Endothelial cell of umbilical vein (primary cell): ENCODE measurements around the gene C17orf78. TPM values are rescaled to one million over a fixed set of nuclear protein-coding genes. Genes with fewer than 3 reads are reported as not detected.

Source experiments
- BruUV-seq: library from RNA; stranded (reverse); fragments of 400-500 nt; replicated peaks from 2 replicates; lab custom pipeline; 2021; lab: Mats Ljungman, UMichigan
- CTCF ChIA-PET: fragments of 300-600, 350-600 bp; sonication (Branson Sonifier 250); formaldehyde crosslinking; loops from one replicate; lab custom pipeline; 2021; ENCODE audit warnings: antibody characterized with exemption, inconsistent platforms; lab: Charles Lee
- POLR2A ChIA-PET: fragments of 300-600, 350-600 bp; sonication (Branson Sonifier 250); formaldehyde crosslinking; loops from one replicate; lab custom pipeline; 2021; ENCODE audit warnings: antibody characterized with exemption, inconsistent platforms; lab: Charles Lee
- DNase-seq: peaks from one replicate; pipeline ENCODE4 v3.0.0-alpha.2; 2011; ENCODE audit warnings: low read depth, low spot score
- FAIRE-seq: peaks from 2 replicates; lab custom pipeline; 2011; peaks lifted over from hg19 to GRCh38; lab: Jason Lieb, UNC
- H2AFZ ChIP-seq: 2 replicates; pipeline ENCODE4 v1.6.0; 2012; ENCODE audit warnings: low read depth, low read length, control low read depth, inconsistent platforms
- H3K27ac ChIP-seq: 2 replicates; pipeline ENCODE4 v1.5.1; 2011; ENCODE audit warnings: low read depth, mild to moderate bottlenecking, control low read depth, low read length, moderate library complexity; ENCODE audit not compliant: insufficient read depth
- H3K27me3 ChIP-seq, 2 experiments: 2 replicates each; pipeline versions ENCODE4 v1.6.0 to v1.6.1; 2011; ENCODE audit warnings: low read length in 2 of 2, mixed read lengths in 1 of 2; ENCODE audit not compliant: control insufficient read depth in 2 of 2, insufficient read depth in 2 of 2
- H3K36me3 ChIP-seq, 2 experiments: 2 replicates in 1 of 2; 3 replicates in 1 of 2; pipeline ENCODE4 v1.5.1; 2011; ENCODE audit warnings: low read length in 2 of 2, mild to moderate bottlenecking in 1 of 2, moderate library complexity in 1 of 2; ENCODE audit not compliant: control insufficient read depth in 2 of 2, insufficient read depth in 2 of 2; ENCODE audit errors: extremely low read depth in 1 of 2
- H3K4me1 ChIP-seq: 3 replicates; pipeline ENCODE4 v1.5.1; 2011; ENCODE audit warnings: mild to moderate bottlenecking, low read length; ENCODE audit not compliant: control insufficient read depth, insufficient read depth; ENCODE audit errors: extremely low read depth
- H3K4me2 ChIP-seq: 2 replicates; pipeline ENCODE4 v1.6.1; 2011; ENCODE audit warnings: low read length, control low read depth, mixed read lengths; ENCODE audit not compliant: insufficient read depth
- H3K4me3 ChIP-seq, 3 experiments: fragments of 200-600 bp in 1 of 3; sonication (generic), shearing (Covaris generic) in 1 of 3; replicated peaks in 1 of 3; 2 replicates each; pipeline ENCODE4 v1.5.1; 2011 to 2016; ENCODE audit warnings: control low read depth in 3 of 3, low read length in 3 of 3, mild to moderate bottlenecking in 2 of 3, inconsistent platforms in 1 of 3, low read depth in 1 of 3, moderate library complexity in 1 of 3; ENCODE audit not compliant: insufficient read depth in 1 of 3
- H3K79me2 ChIP-seq: 2 replicates; pipeline ENCODE4 v1.6.0; 2012; ENCODE audit warnings: low read length, inconsistent platforms; ENCODE audit not compliant: control insufficient read depth, insufficient read depth
- H3K9ac ChIP-seq: replicated peaks from 2 replicates; pipeline ENCODE3; 2011; ENCODE audit warnings: low read length, control low read depth; ENCODE audit not compliant: insufficient read depth; ENCODE audit errors: extremely low read depth
- H3K9me1 ChIP-seq: replicated peaks from 3 replicates; pipeline ENCODE4 v1.6.0; 2011; ENCODE audit warnings: mild to moderate bottlenecking, low read length; ENCODE audit not compliant: control insufficient read depth, insufficient read depth; ENCODE audit errors: extremely low read depth
- H3K9me3 ChIP-seq: replicated peaks from 2 replicates; pipeline ENCODE4 v1.5.1; 2012; ENCODE audit warnings: low read length, inconsistent platforms; ENCODE audit not compliant: control insufficient read depth, insufficient read depth
- H4K20me1 ChIP-seq: replicated peaks from 2 replicates; pipeline ENCODE3; 2011; ENCODE audit warnings: mild to moderate bottlenecking, low read length; ENCODE audit not compliant: control insufficient read depth, insufficient read depth; ENCODE audit errors: extremely low read depth
- GATA2 ChIP-seq: IDR thresholded peaks from 2 replicates; pipeline ENCODE4 v1.7.0; 2011; ENCODE audit warnings: low read depth, mild to moderate bottlenecking, moderate library complexity, mixed read lengths, low read length; ENCODE audit not compliant: insufficient read length, insufficient read depth
- dilution Hi-C: fragments of 300-500 bp; cut with MboI; formaldehyde crosslinking; loops from one replicate; pipeline ENCODE4 v1.15.0; 2019; ENCODE audit warnings: low sequenced_read_pairs; ENCODE audit not compliant: extremely low pct_ligation_motif_present
- intact Hi-C: fragments of 100-400 bp; cut with micrococcal nuclease; formaldehyde crosslinking; loops from one replicate; pipeline ENCODE4 v1.10.0; 2022
- polyA plus RNA-seq, 4 experiments: library from polyadenylated mRNA; depleted of rRNA in 3 of 4; stranded (reverse) in 3 of 4; unstranded in 1 of 4; fragments of >200 nt; gene quantifications; 2 replicates each; pipeline versions ENCODE4 v1.2.1 to v1.2.3, GENCODE V29; 2011 to 2012; ENCODE audit warnings: missing spikeins in 1 of 4
- total RNA-seq: library from RNA; stranded (reverse); gene quantifications from 2 replicates; pipeline ENCODE4 v1.2.3, GENCODE V29; 2021
- TF ChIP-seq, protein P1 (sequence below), 2 donors: IDR thresholded peaks; 1 replicate in 1 of 2; 2 replicates in 1 of 2; pipeline ENCODE4 v1.5.1; 2011; ENCODE audit warnings: low read length in 2 of 2, mild to moderate bottlenecking in 2 of 2, moderate library complexity in 2 of 2, control low read depth in 1 of 2, inconsistent platforms in 1 of 2, low read depth in 1 of 2; ENCODE audit not compliant: insufficient read depth in 1 of 2; ENCODE audit errors: extremely low read depth in 1 of 2

The C17orf78 gene
- total and polyA plus RNA-seq, 2 donors (not counting 3 experiments of a cell fraction or from before 2014, with no cell fraction given): not detected

DNA sequence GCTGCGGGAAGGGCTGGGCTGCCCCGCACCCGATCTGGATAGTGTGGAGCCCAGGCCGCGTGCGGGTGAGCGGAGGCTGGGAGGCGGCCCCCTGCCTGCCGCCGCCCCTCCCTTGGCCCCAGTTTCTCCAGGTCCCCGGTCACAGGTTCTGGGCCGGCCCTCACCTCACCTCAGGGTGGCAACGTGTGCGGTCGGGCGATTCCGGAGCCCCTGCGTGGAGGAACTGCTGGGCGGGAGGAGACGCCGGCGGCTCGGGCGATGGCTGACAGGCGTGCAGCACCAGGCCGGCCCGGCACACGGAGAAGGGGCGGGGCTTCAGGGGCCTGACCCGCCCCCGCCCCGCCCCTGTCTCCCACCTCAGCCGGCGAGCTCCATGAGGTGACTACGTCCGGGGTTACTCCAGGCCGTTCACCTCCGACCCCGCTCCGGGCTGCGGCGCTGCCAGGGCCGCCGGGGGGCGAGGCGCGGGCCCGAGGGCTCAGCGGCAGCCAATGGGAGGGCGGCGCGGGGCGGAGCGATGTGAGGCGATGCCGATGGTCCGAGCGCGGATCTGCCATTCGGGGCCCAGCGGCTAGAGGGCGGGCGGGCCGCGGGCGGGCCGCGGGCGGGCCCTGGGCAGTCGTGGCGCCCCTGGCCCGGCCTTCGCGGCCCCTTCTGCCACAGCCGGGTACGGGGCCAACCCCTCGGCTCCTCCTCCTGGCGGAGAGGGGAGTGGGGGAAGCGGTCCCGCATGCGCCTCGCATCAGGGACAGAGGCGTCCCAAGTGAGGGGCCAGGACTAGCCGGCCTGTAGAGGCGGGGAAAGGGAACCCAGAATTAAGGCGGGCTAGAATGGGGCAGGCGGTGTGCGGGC lies 16.7 kb upstream of the C17orf78 start:
- dilution Hi-C loops (no loop called here), intact Hi-C loops (loop anchor here (1.0 to 5.0 kb wide), 4 partner anchors 48 to 812 kb away; partner anchors contain the start of genes ACACA, SYNRG and TADA2A)
- H3K9me3 ChIP-seq: no peaks in the 10 kb centered on the region
- H3K4me3 ChIP-seq: peak overlapping the region; percentile 47 to 89 (median 84)
- no peaks in the 10 kb centered on the region for H3K9me1 ChIP-seq
- no TSS peak for BruUV-seq
- H3K4me2 ChIP-seq: peak overlapping the region; percentile 92
- peaks cover 0 to 2% of the 10 kb centered on the region in 2 experiments for H3K36me3 ChIP-seq
- ChIA-PET CTCF (interaction anchor here (0.6 to 2.8 kb wide), 9 partner anchors 8 to 48 kb away, joined by 3 to 41 read pairs (median 4); no protein-coding TSS in a partner anchor), POLR2A (interaction anchor here (0.5 kb wide), 2 partner anchors 11 to 905 kb away, joined by 3 read pairs; no protein-coding TSS in a partner anchor)
- peak overlapping the region; percentile 50 for H3K27ac ChIP-seq
- peak overlapping the region; percentile 54 for H2AFZ ChIP-seq
- H3K79me2 ChIP-seq: peaks cover 48% of the 10 kb centered on the region
- TF ChIP-seq, protein P1, sequence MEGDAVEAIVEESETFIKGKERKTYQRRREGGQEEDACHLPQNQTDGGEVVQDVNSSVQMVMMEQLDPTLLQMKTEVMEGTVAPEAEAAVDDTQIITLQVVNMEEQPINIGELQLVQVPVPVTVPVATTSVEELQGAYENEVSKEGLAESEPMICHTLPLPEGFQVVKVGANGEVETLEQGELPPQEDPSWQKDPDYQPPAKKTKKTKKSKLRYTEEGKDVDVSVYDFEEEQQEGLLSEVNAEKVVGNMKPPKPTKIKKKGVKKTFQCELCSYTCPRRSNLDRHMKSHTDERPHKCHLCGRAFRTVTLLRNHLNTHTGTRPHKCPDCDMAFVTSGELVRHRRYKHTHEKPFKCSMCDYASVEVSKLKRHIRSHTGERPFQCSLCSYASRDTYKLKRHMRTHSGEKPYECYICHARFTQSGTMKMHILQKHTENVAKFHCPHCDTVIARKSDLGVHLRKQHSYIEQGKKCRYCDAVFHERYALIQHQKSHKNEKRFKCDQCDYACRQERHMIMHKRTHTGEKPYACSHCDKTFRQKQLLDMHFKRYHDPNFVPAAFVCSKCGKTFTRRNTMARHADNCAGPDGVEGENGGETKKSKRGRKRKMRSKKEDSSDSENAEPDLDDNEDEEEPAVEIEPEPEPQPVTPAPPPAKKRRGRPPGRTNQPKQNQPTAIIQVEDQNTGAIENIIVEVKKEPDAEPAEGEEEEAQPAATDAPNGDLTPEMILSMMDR (IDR thresholded peaks at IDR 0.05; ENCODE audit: extremely low read depth in 1 of 2, insufficient read depth in 1 of 2, low read depth in 1 of 2, low read length in 2 of 2): peak in 1 of 2 donors; percentile 13
- no peak for TF ChIP-seq GATA2
- H4K20me1 ChIP-seq: no peaks in the 10 kb centered on the region
- FAIRE-seq (no peak), DNase-seq (peak; percentile 95)
- H3K9ac ChIP-seq: peak overlapping the region; percentile 72
- H3K4me1 ChIP-seq: peaks cover 21% of the 10 kb centered on the region
- H3K27me3 ChIP-seq: no peaks in the 10 kb centered on the region
